Esophagus squamous epithelium (tissue), 4 donors: ENCODE results near the gene ICA1.

Experiments used
- CTCF ChIP-seq, 6 experiments: fragments of 450-650 bp in 4 of 6; fragments of 200-600 bp in 2 of 6; sonication (generic) in 2 of 6; IDR thresholded peaks; one replicate each; pipeline ENCODE4 v1.5.1; 2016 to 2019; ENCODE audit warnings: antibody characterized with exemption in 6 of 6, mild to moderate bottlenecking in 4 of 6, moderate library complexity in 4 of 6
- POLR2A ChIP-seq, 4 donors: fragments of 450-650 bp; IDR thresholded peaks; one replicate each; pipeline ENCODE4 v1.6.1; 2017; ENCODE audit warnings: antibody characterized with exemption in 4 of 4, mild to moderate bottlenecking in 4 of 4, moderate library complexity in 3 of 4

- TF ChIP-seq CTCF (IDR thresholded peaks at IDR 0.05) (no peak), POLR2A (IDR thresholded peaks at IDR 0.05) (no peak)
These were observed 169.8 kb downstream of the ICA1 start for GRCh38 chr7:8092140-8092539.
